ENCODE measurements around the gene SCGN.
"Not testable (repeated sequence)": the region's sequence is repeated elsewhere in the genome, so short reads cannot be mapped to it uniquely, and the experiment has no call there.

SCGN gene

DNA sequence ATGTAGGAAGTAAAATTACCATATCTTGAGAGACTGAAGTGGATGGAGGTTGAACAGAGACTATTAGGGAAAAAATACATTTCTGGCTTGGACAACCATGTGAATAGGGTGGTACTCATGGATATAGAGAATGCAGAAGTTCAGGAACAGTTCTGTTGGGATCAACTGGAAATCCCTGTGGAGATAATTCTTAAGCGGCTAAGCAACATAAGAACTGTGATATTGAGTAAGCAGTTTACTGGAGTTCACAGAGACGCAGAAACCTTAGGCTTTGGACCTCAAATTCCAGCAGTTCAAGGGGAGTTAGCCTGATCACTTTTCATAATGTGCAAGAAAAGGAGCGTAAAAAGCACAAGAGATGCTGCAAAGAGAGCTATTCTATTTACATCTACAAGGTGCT is 78.9 kb downstream of the SCGN start:
- H3K27ac ChIP-seq (ENCODE audit: low read depth, low read length): no peak overlapping the region
- no peaks in the 10 kb centered on the region for H3K36me3 ChIP-seq (ENCODE audit: insufficient read depth, low read length)
- WGBS: 94% methylated on average over 3 of the region's 3 CpGs
- no peak overlapping the region for H3K4me3 ChIP-seq (ENCODE audit: low read length)
- no peaks in the 10 kb centered on the region for H3K27me3 ChIP-seq (ENCODE audit: insufficient read depth, low read length)
- H3K4me1 ChIP-seq (ENCODE audit: insufficient read depth, low read length): no peaks in the 10 kb centered on the region
- H3K9ac ChIP-seq (ENCODE audit: low read depth, low read length): no peak overlapping the region
- no peaks in the 10 kb centered on the region for H3K9me3 ChIP-seq (ENCODE audit: insufficient read depth, low read depth, low read length)

DNA sequence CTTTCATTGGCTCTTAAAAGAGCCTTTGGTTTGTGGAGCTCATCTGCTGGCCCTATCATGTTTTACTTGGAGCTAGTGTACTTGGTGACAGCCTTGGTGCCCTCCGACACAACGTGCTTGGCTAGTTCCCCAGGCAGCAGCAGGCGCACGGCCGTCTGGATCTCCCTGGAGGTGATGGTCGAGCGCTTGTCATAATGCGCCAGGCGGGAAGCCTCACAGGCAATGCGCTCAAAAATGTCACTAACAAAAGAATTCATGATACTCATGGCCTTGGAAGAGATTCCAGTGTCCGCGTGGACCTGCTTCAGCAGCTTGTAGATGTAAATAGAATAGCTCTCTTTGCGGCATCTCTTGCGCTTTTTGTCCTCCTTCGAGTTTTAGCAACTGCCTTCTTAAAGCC is 79.7 kb downstream of the SCGN start:
- WGBS: 96% methylated on average over 15 of the region's 15 CpGs
- Histone ChIP-seq H3K4me3 (ENCODE audit: low read length) (no peak overlapping the region), H3K27me3 (ENCODE audit: insufficient read depth, low read length) (no peaks in the 10 kb centered on the region), H3K36me3 (ENCODE audit: insufficient read depth, low read length) (no peaks in the 10 kb centered on the region), H3K9me3 (ENCODE audit: insufficient read depth, low read depth, low read length) (peaks cover 3% of the 10 kb centered on the region), H3K27ac (ENCODE audit: low read depth, low read length) (no peak overlapping the region), H3K4me1 (ENCODE audit: insufficient read depth, low read length) (no peaks in the 10 kb centered on the region), H3K9ac (ENCODE audit: low read depth, low read length) (no peak overlapping the region)

DNA sequence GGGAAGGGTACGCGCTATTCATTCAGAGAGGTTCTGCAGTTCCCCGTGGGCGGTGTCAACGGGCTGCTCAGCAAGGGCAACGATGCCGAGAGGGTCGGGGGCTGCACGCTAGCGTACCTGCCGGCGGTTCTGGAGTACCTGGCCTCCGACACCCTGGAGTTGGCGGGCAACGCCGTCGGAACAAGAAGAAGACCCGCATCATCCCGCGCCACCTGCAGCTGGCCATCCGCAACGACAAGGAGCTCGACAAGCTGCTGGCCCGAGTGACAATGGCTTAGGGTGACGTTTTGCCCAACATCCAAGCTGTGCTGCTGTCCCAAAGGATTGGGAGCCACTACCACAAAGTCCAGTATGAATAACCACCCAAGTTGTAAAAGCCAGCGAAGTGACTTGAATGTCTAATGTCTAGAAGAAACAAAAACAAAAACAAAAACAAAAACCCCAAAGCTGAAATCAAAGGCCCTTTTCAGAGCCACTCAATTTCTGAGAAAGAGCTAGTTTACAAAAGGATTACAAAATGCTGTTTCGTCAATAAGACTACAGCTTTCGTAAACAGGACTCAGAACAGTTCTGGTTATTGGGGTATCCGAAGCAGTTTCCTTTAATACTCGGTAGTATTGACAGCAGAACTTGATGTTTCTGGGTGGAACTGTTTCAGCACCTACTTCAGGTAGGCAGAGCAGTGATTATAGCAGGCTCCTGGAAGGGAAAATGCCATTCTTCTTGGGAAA is 80.6 kb downstream of the SCGN start:
- peaks cover 12% of the 10 kb centered on the region for H3K9me3 ChIP-seq (ENCODE audit: insufficient read depth, low read depth, low read length)
- H3K36me3 ChIP-seq (ENCODE audit: insufficient read depth, low read length): no peaks in the 10 kb centered on the region
- H3K9ac ChIP-seq (ENCODE audit: low read depth, low read length): no peak overlapping the region
- WGBS: 93% methylated on average over 30 of the region's 30 CpGs
- H3K27me3 ChIP-seq (ENCODE audit: insufficient read depth, low read length): no peaks in the 10 kb centered on the region
- H3K4me1 ChIP-seq (ENCODE audit: insufficient read depth, low read length): no peaks in the 10 kb centered on the region
- H3K27ac ChIP-seq (ENCODE audit: low read depth, low read length): no peak overlapping the region
- H3K4me3 ChIP-seq (ENCODE audit: low read length): no peak overlapping the region

- Histone ChIP-seq H3K27ac (ENCODE audit: low read depth, low read length) (no peak overlapping the region), H3K9me3 (ENCODE audit: insufficient read depth, low read depth, low read length) (peaks cover 15% of the 10 kb centered on the region), H3K4me1 (ENCODE audit: insufficient read depth, low read length) (no peaks in the 10 kb centered on the region), H3K36me3 (ENCODE audit: insufficient read depth, low read length) (no peaks in the 10 kb centered on the region), H3K4me3 (ENCODE audit: low read length) (no peak overlapping the region), H3K9ac (ENCODE audit: low read depth, low read length) (no peak overlapping the region), H3K27me3 (ENCODE audit: insufficient read depth, low read length) (no peaks in the 10 kb centered on the region)
Measured at GRCh38 chr6:25735261-25735660, 83.2 kb downstream of the SCGN start.

DNA sequence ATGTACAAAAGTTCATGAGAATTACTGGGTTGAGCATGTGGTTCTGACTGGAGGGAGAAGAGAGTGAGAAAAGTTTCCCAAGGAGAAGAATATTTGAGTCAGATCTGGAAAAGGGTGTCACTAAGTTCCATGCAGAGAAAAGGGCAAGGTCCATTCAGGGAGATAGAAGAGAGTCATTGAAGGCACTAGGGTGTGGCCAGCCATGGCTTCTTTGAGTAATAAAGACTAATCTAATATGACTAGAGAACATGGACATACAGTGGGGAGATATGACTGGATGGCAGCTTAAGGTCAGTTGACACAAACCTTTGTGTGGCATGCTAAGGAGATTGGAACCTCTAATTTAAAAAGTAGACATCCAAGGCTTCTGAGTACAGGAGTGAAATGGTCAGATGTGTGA is 91.9 kb downstream of the SCGN start:
- Histone ChIP-seq H3K4me3 (ENCODE audit: low read length) (no peak overlapping the region), H3K27ac (ENCODE audit: low read depth, low read length) (no peak overlapping the region)

GRCh38 chr6:25745836-25746235 is 93.8 kb downstream of the SCGN start:
- no peak overlapping the region for H3K27ac ChIP-seq (ENCODE audit: low read depth, low read length)
- H3K36me3 ChIP-seq (ENCODE audit: insufficient read depth, low read length): no peaks in the 10 kb centered on the region
- WGBS: 94% methylated on average over 3 of the region's 4 CpGs
- H3K4me1 ChIP-seq (ENCODE audit: insufficient read depth, low read length): no peaks in the 10 kb centered on the region
- no peaks in the 10 kb centered on the region for H3K9me3 ChIP-seq (ENCODE audit: insufficient read depth, low read depth, low read length)
- H3K27me3 ChIP-seq (ENCODE audit: insufficient read depth, low read length): no peaks in the 10 kb centered on the region
- H3K4me3 ChIP-seq (ENCODE audit: low read length): no peak overlapping the region
- H3K9ac ChIP-seq (ENCODE audit: low read depth, low read length): no peak overlapping the region

More for the DNA sequence above, 91.9 kb downstream of the SCGN start:
- H3K36me3 ChIP-seq (ENCODE audit: insufficient read depth, low read length): no peaks in the 10 kb centered on the region
- no peaks in the 10 kb centered on the region for H3K4me1 ChIP-seq (ENCODE audit: insufficient read depth, low read length)
- H3K9me3 ChIP-seq (ENCODE audit: insufficient read depth, low read depth, low read length): no peaks in the 10 kb centered on the region
- H3K9ac ChIP-seq (ENCODE audit: low read depth, low read length): no peak overlapping the region
- H3K27me3 ChIP-seq (ENCODE audit: insufficient read depth, low read length): no peaks in the 10 kb centered on the region

DNA sequence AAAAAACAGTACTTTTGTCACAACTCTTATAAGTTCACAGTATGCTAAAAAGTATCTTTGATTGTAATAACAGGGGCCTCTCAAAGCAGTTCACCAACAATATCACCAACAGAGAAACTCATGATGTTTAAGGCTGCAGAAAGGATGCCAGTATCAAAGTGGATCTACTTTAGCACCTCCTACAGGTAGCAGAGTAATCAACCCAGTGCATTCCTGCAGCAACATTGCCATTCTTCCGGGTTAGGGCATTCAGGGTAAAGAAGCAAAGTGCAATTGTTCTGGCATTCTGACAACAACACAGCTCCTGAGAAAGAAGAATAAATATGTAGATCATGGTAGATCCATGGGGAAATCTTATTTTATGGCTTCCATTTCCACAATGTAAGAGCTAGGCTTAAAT is 95.0 kb downstream of the SCGN start:
- no peaks in the 10 kb centered on the region for H3K36me3 ChIP-seq (ENCODE audit: insufficient read depth, low read length)
- H3K4me3 ChIP-seq (ENCODE audit: low read length): no peak overlapping the region
- no peaks in the 10 kb centered on the region for H3K4me1 ChIP-seq (ENCODE audit: insufficient read depth, low read length)
- H3K27me3 ChIP-seq (ENCODE audit: insufficient read depth, low read length): no peaks in the 10 kb centered on the region
- WGBS: 94% methylated on average over 1 of the region's 1 CpG
- no peak overlapping the region for H3K27ac ChIP-seq (ENCODE audit: low read depth, low read length)
- no peaks in the 10 kb centered on the region for H3K9me3 ChIP-seq (ENCODE audit: insufficient read depth, low read depth, low read length)
- no peak overlapping the region for H3K9ac ChIP-seq (ENCODE audit: low read depth, low read length)

DNA sequence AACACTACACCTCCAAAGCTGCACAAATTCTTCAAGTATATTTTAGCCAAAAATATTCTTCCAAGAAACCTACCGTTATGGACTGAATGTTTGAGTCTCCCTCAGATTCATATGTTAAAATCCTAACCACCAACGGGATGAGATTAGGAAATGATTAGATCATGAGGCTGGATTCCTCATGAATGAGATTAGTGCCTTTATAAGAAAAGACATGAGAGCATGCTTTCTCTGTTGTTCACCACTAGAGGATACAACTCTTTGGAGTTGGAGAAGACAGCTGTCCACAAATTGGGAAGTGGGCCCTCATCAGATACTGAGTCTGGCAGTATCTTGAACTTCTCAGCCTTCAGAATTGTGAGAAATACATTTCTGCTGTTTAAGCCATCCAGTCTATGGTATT is 95.5 kb downstream of the SCGN start:
- no peak overlapping the region for H3K27ac ChIP-seq (ENCODE audit: low read depth, low read length)
- H3K4me3 ChIP-seq (ENCODE audit: low read length): no peak overlapping the region
- H3K4me1 ChIP-seq (ENCODE audit: insufficient read depth, low read length): no peaks in the 10 kb centered on the region
- no peak overlapping the region for H3K9ac ChIP-seq (ENCODE audit: low read depth, low read length)
- H3K9me3 ChIP-seq (ENCODE audit: insufficient read depth, low read depth, low read length): no peaks in the 10 kb centered on the region
- H3K27me3 ChIP-seq (ENCODE audit: insufficient read depth, low read length): no peaks in the 10 kb centered on the region
- no peaks in the 10 kb centered on the region for H3K36me3 ChIP-seq (ENCODE audit: insufficient read depth, low read length)
- 89% methylated on average over 2 of the region's 2 CpGs for WGBS

DNA sequence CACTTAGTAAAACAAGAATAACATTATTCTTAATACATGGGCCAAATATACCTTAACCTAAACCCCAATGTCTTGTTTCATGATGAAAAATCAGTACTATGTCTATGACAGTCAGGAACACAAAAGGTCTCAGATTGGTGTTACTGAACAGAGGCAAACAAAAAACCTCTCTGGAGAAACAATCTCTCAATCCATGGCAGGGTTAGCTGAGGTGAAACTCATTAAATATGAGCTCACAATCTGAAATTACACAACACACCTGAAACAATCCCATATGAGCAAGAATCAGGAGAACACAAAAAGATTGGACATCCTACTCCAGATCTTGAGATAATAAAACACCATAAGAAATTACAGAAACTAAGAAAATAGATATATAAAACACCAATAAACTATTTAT is 96.0 kb downstream of the SCGN start:
- Histone ChIP-seq H3K9ac (ENCODE audit: low read depth, low read length) (no peak overlapping the region), H3K4me3 (ENCODE audit: low read length) (no peak overlapping the region), H3K27ac (ENCODE audit: low read depth, low read length) (no peak overlapping the region), H3K27me3 (ENCODE audit: insufficient read depth, low read length) (no peaks in the 10 kb centered on the region), H3K36me3 (ENCODE audit: insufficient read depth, low read length) (no peaks in the 10 kb centered on the region), H3K9me3 (ENCODE audit: insufficient read depth, low read depth, low read length) (no peaks in the 10 kb centered on the region), H3K4me1 (ENCODE audit: insufficient read depth, low read length) (no peaks in the 10 kb centered on the region)

DNA sequence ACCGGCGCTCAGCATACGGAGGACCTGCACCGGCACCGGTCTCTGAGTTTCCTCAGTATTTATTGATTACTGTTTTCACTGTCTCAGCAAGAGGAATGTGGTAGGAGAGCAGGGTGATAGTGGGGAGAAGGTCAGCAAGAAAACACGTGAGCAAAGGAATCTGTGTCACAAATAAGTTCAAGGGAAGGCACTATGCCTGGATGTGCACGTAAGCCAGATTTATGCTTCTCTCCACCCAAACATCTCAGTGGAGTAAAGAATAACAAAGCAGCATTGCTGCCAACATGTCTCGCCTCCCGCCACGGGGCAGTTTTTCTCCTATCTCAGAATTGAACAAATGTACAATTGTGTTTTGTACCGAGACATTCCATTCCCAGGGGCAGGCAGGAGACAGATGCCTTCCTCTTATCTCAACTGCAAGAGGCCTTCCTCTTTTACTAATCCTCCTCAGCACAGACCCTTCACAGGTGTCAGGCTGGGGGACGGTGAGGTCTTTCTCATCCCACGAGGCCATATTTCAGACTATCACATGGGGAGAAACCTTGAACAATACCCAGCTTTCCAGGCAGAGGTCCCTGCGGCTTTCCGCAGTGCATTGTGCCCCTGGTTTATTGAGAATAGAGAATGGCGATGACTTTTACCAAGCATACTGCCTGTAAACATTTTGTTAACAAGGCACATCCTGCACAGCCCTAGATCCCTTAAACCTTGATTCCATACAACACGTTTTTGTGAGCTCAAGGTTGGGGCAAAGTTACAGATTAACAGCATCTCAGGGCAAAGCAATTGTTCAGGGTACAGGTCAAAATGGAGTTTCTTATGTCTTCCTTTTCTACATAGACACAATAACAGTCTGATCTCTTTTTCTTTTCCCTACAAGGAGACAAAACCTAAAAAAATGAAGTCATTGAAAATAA is 96.8 kb downstream of the SCGN start:
- H3K9me3 ChIP-seq (ENCODE audit: insufficient read depth, low read depth, low read length); H3K27ac ChIP-seq (ENCODE audit: low read depth, low read length); H3K9ac ChIP-seq (ENCODE audit: low read depth, low read length); H3K4me1 ChIP-seq (ENCODE audit: insufficient read depth, low read length); H3K27me3 ChIP-seq (ENCODE audit: insufficient read depth, low read length); H3K4me3 ChIP-seq (ENCODE audit: low read length); H3K36me3 ChIP-seq (ENCODE audit: insufficient read depth, low read length): not testable (repeated sequence)
- WGBS: 82% methylated on average over 16 of the region's 17 CpGs

GRCh38 chr6:25749837-25750236 is 97.8 kb downstream of the SCGN start:
- no peaks in the 10 kb centered on the region for H3K36me3 ChIP-seq (ENCODE audit: insufficient read depth, low read length)
- no peaks in the 10 kb centered on the region for H3K27me3 ChIP-seq (ENCODE audit: insufficient read depth, low read length)
- 87% methylated on average over 2 of the region's 2 CpGs for WGBS
- no peaks in the 10 kb centered on the region for H3K4me1 ChIP-seq (ENCODE audit: insufficient read depth, low read length)
- H3K4me3 ChIP-seq (ENCODE audit: low read length): no peak overlapping the region
- no peak overlapping the region for H3K9ac ChIP-seq (ENCODE audit: low read depth, low read length)
- H3K9me3 ChIP-seq (ENCODE audit: insufficient read depth, low read depth, low read length): no peaks in the 10 kb centered on the region
- H3K27ac ChIP-seq (ENCODE audit: low read depth, low read length): no peak overlapping the region

Data from HUES64 (cell line).